CD4-positive, alpha-beta T cell treated with Interleukin-17A for 1 hour (primary cell): Measurements from ENCODE around the gene CABLES2.
A peak's percentile ranks its signal among the peaks of the same experiment; 100 is the strongest.

Source experiments
- DNase-seq: peaks from one replicate; pipeline ENCODE4 v3.0.0-alpha.2; 2020

The CABLES2 gene

DNA sequence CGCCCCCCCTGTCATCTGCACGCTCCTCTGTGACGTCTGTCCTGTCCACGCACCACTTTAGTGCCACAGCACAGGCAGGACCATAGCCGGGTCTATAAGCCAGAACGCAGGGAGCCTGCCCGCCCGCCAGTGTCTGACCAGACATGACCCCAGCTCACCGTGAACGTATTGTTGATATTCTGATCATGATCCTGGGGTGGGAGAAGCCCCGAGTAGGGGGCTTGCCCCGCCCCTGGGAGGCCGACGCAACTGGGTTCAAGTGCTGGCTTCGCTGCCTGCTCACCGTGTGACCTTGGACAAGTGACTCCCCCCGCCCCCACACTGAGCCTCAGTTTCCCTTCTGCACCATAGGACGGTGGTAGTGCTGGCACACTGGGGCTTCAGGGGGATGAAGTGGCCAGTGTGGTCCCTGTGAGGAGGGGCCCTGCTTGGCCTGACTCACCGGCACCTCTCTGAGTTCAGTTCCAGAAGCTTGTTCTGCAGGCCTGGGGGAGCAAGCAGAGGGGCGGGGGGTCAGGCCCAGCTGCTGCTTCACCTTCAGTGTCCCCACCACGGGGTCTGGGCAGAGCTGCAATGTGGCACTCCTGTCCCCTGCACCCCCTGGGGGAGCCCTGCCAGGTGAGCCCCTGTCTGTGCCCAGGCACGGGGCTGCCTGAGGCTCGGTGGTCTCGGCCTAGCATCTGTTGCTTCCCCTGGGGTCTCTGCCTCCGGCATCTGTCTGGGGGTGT lies 11.1 kb upstream of the CABLES2 start:
- DNase-seq: no peak

- no peak for DNase-seq
Observed at GRCh38 chr20:62416651-62417637, 9.9 kb upstream of the CABLES2 start.

GRCh38 chr20:62415354-62416111 lies 8.4 kb upstream of the CABLES2 start:
- DNase-seq: no peak

GRCh38 chr20:62413896-62414481 lies 6.9 kb upstream of the CABLES2 start:
- DNase-seq: no peak

DNA sequence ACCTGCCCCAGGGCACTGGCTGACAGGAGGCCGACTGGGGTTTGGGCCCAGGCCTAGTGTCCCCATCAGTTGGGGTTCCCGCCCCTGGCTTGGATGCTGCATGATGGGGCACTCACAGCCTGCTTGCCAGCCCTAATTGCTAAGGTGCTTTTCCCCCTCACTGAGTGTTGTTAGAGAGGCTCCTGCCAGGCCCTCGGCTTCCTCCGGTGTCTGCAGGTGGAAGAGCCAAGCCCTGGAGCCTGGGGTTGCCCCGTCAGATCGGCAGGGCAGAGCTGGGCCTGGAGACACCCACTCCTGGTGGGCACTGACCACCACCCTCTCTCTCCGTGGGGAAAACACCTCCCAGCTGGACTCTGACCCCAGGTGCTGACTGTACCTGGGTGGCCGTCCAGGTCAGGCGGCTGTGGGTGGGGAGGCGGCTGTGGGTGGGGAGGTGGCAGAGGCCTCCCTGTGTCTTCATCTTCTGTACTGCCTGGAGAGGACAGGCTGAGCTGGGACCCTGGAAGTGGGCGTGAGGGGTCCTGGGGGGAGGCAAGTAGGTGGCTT lies 6.0 kb upstream of the CABLES2 start:
- DNase-seq: no peak

DNA sequence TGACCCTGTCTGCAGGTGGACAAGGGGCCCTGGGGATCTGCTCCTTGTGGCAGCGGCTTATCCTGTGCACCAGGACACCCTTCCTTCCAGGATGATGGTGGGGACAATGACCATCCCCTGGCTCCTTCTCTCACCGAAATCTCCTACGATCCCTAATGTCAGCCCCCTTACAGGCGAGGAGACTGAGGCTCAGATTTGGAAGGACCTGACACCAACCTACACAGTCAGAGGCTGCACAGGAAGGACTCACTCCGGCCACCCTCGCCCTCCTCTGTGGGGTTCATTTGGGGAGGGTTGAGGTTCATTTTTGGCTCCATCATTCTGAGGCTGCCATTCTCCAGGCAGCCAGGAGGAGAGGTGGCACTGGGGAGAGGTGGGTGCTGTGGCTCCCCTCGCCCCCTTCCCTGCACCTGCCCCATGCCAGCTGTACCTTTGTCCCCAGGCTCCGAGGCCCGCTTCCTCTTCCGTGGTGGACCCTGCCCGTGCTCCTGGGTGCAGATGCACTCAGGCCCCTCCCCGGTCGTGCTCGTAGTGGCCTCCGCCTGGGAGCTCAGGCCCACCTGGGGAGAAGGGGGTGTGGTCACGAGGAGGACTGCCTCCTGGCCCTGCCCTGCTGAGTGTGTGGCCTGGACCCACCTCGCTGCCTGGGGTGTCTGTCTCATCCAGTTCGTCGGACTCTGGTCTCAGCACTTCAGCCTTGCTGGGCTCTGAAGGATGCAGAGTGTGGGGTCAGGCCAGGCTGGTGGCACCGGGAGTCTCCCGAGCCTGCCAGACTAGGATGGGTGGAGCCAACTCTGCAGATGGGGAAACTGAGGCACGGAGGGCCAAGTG lies 5.3 kb upstream of the CABLES2 start:
- DNase-seq: no peak

- no peak for DNase-seq
Observed at GRCh38 chr20:62411479-62412193, 4.6 kb upstream of the CABLES2 start.

DNA sequence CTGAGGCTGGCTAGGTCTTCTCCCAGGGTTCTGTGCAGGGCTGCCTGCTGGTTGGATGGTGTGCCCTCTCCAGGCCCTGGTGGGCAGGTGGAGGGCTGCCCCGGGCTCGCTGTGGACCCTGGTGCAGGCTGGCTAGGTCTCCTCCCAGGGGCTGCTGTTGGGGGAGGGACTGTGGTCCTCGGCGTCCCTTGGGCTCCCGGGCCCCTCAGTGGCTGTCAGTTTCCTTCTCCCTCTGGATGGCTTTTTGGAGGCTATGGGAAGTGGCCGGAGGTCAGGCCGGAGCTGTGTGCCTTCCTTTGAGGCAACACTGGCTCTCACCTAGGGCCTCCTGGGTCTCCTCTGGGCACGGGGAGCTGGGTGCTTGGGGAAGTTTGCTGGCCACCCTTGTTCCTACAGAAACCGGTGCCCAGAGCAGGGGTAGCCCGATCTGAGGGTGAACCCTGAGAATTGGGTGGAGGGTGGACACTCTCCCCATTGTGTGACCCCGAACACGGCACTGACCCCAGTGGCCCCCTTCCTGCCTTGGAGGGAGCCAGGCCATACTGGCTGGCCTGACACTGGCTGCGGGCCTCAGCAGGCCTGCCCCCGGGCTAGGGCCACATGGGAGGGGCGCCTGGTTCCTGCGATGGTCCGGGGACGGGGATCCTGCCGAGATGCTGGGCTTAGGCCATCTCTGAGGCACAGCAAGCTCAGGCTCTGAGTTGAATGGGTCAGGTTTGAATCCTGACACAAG lies 3.8 kb upstream of the CABLES2 start:
- DNase-seq: no peak

GRCh38 chr20:62409931-62410745 lies 3.1 kb upstream of the CABLES2 start:
- peak; percentile 30 for DNase-seq

DNA sequence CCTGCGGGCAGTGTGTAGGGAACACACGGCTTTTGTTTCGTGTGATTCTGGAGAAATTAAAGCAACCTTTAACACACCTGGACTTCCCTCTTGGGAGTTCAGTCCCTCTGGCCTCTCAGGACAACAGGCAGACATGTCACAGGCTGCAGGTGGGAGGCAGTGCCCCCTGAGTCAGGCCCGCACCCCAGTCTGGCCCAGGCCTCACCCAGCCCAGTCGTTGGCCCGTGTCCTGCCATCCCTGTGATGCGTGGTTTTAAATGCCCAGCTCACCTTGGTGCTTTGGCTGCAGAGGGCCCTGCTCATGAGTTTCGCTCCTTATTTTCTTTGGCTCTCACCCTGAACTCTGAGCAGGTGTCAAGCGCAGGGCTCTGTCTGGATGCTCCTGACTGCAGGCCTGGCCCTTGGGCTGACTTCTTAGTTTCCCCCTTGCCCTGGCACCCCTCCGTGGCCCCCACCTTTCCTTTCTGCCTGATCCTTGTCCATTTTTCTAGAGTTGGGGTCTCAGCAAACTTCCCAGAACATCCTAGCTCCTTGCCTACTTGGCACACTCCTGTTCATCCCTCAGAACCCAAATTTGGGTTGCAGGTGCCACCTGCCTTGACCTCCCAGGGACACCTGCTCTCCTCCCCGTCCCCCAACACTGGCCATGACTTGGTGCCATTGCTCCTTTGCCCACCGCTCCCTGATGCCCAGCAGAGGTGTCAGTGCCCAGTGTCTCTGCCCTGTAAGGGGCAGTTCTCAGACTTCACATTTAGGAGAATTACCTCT lies 2.2 kb upstream of the CABLES2 start:
- DNase-seq: no peak

GRCh38 chr20:62408640-62409039 lies 1.6 kb upstream of the CABLES2 start:
- no peak for DNase-seq

DNA sequence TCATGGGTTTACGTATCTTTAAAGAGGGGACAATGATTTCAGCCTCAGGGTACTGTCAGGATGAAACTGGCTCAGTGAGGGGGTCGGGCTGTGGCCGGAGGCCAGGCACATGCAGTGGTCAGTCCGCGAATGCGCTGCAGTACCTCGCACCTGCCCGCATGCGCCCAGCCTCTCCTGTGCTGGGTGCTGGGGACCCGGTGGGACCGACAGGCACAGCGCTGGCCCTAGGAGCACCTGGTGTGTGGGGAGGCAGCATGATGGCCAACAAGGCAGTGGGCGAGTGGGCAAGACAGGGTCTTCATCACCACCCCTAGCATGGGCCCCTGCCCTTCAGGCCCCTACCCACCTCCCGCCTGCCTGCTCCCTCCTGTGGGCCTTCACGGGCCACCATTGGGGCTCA lies 970 bp upstream of the CABLES2 start:
- DNase-seq: no peak

- DNase-seq: no peak
Observed at GRCh38 chr20:62406635-62407176, 379 bp downstream of the CABLES2 start.

DNA sequence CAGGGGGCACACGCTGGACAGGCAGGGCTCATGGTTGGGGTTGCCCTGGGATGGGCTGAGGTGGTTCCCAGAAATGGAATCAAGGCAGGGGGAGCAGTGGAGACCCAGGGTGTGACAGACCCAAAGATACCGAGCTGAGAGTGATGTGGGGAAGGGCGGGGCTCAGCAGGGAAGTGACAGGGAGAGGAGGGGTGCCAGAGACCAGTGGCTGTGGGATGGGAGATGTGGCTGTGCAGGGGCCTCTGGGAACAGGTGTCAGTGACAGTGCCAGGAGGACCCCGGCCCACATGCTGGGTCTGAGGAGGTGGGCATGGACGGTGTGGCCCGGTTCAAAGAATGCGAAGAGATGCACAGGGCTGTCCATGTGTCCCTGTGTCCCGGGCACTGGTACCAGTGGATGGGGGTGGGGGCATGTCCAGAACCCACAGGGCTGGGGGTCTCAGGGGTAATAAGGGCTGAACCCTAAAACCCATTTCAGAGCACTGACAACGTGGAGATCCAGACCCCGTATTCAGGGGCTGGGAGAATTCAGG lies 1.0 kb downstream of the CABLES2 start:
- DNase-seq: no peak

DNA sequence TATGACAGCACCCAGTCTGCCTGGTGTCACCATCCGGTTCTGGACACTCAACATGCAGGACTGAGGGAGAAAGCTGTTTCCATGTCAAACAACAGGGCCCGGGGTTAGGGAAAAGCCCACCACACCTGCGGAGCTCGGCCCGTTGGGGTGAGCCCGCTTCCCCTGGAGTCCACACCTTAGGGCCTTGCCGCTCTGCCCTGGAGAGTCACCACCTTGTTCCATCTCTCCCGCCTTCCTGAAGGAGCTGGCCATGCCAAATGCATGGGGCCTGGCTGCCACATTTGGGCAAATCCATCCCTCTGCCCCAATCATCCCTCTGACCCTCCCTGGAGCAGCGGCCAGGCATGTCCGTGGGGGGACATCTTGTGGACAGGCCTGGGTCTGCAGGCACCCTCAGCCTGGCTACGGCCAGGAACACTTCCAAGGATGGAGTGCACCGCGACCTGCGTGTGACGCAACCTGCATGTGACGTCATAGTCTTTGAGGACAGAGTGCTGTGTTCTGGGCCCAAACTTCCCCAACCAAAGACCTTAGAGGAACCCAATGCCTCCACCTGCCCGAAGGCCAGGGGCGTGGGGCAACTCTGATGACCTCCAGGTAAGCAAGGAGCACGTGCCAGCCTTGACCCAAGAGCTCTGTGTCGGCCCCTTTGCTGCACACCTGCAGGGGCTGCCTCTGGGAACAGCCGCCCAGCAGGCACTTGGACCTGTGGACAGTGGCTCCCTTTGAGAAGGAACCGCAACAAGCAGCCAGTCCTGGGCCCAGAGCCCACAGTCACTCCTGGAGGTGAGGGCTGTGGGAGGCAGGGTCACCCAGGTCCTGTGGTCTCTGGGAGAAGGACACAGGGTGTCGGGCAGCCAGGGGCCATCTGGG lies 1.7 kb downstream of the CABLES2 start:
- DNase-seq: no peak

DNA sequence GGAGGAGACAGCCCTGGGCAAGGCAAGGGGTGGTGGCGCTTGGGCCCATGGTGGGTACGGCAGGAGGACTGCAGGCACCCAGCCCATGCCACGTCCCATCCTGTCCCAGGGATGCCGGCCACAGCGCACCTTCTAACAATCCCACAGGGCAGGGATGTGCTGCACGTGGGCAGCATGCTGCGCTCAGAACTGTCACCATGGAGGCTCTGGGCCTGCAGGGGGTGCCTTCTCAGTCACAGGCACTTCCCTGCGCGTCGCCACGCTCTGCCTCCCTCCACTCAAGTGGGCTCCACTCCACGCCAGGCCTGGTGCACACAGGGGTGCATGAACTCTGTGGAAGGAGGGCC lies 2.4 kb downstream of the CABLES2 start:
- DNase-seq: no peak

GRCh38 chr20:62404112-62404665 lies 2.9 kb downstream of the CABLES2 start:
- DNase-seq: no peak
